ENCODE results near the gene DLK1. TPM values are rescaled to one million over a fixed set of nuclear protein-coding genes. Genes with fewer than 3 reads are reported as not detected.

Gene DLK1
- polyA plus RNA-seq, 1 donor, result 2,378 TPM

- no peak for DNase-seq (ENCODE audit: low read depth)
Measured at GRCh38 chr14:100761481-100761880, 34.8 kb downstream of the DLK1 start.

GRCh38 chr14:100762089-100762515, 35.4 kb downstream of the DLK1 start:
- no peak for DNase-seq (ENCODE audit: low read depth)

- no peak for DNase-seq (ENCODE audit: low read depth)
Measured at GRCh38 chr14:100762901-100763300, 36.2 kb downstream of the DLK1 start.

DNA sequence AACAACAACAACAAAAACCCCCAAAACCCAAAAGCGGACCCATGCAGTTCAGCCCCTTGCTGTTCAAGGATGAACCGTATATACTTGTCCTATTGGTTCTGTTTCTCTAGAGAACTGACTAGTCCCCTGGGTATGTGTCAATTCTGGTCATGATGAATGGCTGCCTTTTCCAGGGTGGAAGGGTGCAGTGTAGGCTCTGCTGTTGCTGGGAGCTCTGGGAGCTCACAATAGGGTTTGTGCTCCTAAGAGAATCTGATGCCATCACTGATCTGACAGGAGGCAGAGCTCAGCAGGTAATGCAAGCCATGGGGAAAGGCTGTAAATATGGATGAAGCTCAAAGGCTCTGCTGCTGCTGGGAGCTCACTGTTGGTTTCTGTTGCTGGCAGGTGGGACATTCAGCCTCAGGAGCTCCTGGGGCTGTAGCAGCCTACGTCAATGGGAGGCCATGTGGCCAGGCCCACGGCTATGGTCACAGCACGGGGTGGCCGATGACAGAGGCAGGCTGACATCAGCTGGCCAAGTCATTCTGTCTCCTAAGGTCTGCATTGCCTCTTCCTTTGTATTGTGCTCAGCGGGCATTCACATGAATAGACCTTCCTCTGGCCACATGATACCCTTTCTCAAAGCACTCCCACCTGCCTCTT, 37.9 kb downstream of the DLK1 start:
- no peak for DNase-seq (ENCODE audit: low read depth)

- no peak for DNase-seq (ENCODE audit: low read depth)
Measured at GRCh38 chr14:100765296-100765695, 38.6 kb downstream of the DLK1 start.

GRCh38 chr14:100765991-100766390, 39.3 kb downstream of the DLK1 start:
- no peak for DNase-seq (ENCODE audit: low read depth)

- no peak for DNase-seq (ENCODE audit: low read depth)
Measured at GRCh38 chr14:100767003-100767787, 40.5 kb downstream of the DLK1 start.

DNA sequence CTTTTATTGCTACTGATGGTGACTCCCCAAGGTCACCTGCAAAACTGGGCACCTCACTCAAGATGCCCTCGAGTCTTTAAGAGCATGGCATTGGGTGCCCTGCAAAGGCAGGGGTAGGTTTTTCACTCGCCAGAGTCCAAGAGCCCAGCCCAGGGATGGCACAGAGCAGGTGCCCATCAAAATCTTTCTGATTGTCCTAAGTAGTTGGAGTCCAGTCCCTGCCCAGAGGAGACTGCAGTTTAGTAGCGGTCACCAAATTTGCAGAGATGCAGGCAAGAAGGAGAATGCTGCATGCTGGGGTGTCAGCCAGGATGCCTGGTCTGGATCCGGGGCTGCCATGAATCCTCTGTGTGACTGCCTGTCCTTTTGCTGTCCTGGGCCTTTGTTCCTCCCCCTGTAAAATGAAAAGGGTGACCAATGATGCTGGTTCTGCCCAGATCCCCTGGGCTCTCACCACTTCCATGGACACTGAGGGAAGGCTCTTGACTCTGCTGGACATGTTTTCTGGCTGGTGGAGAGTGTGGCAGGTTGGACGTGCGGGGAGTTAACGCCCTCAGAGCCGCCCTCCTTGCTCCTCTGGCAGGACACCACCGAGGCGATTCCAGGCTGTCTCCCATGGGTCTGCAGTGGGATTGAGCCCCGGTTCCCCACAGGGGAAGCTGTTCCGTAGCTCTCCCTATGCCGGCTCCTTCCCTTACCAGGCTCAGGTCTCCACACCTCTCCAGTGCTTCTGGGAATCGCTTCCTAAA, 41.3 kb downstream of the DLK1 start:
- no peak for DNase-seq (ENCODE audit: low read depth)

- DNase-seq (ENCODE audit: low read depth), result no peak
Measured at GRCh38 chr14:100769035-100769939, 42.6 kb downstream of the DLK1 start.

GRCh38 chr14:100770046-100770445, 43.4 kb downstream of the DLK1 start:
- no peak for DNase-seq (ENCODE audit: low read depth)

GRCh38 chr14:100770605-100771120, 44.0 kb downstream of the DLK1 start:
- no peak for DNase-seq (ENCODE audit: low read depth)

DNA sequence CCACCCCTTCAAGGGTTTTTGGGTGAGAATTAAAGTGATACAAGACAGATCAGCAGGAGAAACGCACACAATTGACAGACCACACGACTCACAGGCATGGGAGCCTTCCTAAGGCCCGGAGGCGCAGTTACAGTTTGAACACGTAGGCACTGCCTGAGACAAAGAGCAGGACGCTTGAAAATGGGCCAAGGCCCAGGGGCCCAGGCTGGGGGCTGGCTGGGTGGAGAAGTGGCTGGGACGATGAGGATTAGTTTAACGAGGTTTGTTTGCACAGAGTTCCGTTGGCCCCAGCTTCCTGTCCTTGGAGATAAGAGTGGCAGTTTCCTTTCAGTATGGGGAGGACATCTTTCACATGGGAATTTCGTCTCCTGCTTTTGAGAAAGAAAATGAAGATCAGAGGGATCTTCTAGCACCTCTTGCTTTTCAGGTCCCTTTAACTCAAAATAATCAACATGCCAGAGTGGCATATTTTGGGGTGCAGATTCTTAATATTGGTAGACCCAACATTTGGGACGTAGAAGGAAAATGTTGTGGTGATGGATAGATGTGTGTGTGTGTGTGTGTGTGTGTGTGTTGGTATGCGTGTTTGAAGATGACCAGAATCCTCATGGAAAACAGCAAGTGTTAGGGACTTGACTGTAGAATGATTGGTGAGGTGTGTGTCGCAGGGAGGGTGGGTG, 44.6 kb downstream of the DLK1 start:
- DNase-seq (ENCODE audit: low read depth), result no peak

- DNase-seq (ENCODE audit: low read depth), result no peak
Measured at GRCh38 chr14:100772607-100773165, 46.0 kb downstream of the DLK1 start.

DNA sequence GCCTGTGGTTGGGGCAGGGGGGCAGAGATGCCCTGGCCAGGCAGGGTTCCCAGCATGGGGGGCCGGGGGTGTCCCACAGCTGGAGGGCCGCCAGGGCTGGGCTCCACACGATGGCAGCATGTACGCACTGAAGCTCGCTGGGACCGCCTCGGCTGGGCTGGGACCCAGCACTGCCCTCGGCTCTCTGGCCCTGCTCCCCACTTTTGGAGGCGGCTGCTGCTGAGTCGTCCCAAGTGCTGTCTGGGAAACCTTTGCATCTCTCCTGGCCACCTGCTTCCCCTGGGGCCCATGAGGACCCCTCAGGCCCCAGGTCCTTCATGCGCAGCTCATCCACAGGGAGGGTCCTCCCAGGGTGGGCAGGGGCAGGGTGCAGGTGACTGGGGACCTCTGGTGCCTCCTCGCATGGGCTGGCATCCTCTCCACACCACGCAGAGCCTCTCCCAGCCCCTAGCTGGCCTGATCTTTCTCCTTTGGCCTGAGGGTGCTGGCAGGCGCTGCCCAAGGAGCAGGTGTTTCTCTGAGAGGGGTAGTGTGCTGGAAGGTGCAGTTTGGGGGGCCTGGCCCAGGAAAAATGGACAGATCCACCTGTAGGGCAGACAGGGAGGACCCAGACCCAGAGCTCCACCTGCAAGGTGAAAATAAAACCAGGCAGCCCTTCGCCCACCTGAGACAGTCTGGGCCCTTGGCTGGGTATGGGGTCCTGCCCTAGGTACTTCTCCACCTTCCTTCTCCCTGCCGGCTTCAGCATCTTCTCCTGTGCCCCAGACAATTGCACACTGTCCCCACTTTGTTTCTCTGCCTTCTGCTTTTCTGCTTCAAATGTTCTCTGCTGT, 46.9 kb downstream of the DLK1 start:
- no peak for DNase-seq (ENCODE audit: low read depth)

DNA sequence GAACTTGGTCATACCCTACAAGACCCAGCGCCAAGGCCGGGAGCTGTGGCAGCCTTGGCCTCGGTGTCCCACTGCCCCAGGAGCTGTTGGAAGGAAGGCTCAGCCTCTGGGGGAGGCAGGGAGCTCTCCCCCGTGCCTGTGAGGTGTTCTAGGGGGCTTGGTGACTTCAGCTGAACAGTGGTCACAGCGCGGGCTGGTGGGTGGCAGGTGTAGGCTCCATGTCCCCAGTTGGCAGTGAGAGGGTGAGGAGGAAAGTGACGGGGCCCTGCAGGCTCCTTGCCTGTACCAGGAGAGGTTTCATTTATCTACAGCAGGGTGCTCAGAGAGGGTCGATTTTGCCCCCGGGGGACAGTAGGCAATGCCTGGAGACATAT, 47.5 kb downstream of the DLK1 start:
- DNase-seq (ENCODE audit: low read depth), result no peak

GRCh38 chr14:100775351-100775830, 48.7 kb downstream of the DLK1 start:
- DNase-seq (ENCODE audit: low read depth), result no peak

DNA sequence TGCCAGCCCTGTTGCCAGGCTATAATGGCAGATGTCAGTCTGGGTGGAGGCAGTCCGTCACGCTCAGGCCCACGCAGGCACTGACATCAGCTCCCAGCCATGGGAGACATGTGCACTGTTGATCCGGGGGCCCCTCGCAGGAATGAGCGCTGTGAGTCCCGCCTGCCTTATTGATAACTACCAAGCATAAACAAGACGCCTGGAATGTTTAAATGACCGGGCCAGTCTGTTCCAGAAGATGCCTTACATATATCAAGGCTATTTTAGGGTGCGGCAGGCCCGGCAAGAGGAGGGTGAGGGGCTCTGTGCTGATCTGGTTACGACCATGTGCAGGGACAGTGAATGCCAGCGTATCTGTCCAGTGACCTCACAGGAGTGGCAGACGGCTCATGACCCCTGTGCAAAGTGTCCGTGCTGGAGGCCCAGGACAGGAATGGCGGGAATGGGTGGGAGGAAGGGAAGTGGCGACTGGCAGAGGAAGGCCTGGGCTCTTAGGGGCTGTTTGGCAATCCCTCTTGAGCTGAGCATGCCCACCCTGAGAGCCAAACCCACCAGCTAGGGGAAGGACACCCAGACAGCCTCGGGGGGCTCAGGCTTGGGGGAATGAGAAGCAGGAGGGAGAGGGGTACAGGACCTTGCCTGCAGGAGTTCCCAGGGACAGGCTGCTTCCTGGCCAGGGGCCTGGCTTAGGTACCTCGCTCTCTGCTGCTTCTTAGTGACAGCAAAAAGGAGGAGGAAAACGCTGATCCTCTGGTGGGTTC, 49.3 kb downstream of the DLK1 start:
- no peak for DNase-seq (ENCODE audit: low read depth)

GRCh38 chr14:100776681-100777365, 50.1 kb downstream of the DLK1 start:
- no peak for DNase-seq (ENCODE audit: low read depth)

Data from forelimb muscle (tissue), 1 donor.